DMS53 treated with DMSO at 0.1 percent for 48 hours (cell line): ENCODE data around the gene CDH4.
"Not testable (repeated sequence)": the region's sequence is repeated elsewhere in the genome, so short reads cannot be mapped to it uniquely, and the experiment has no call there.

ENCODE experiments used
- DNase-seq: peaks from one replicate; lab custom pipeline; 2025; ENCODE audit not compliant: unreplicated experiment; lab: John Stamatoyannopoulos, UW

The CDH4 gene

DNA sequence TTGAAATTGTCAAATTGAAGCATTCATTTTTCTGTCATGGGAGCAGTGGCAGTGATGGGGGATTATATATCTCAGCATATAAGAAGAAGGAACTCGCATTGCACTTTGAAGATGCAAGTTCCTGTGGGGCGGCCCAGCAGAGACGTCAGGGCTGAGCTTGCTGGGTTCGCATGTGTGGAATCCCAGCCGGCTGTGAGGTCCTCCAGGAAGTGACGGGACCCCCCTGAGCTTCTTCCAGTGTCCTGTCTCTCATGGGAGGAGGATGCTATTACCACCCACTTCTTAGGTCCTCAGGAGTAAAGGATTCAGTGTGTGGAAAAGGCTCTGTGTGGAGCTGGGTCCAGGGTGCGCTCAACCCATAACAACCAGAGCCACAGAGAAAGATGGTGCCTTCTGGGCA lies 201.2 kb downstream of the CDH4 start:
- DNase-seq = no peak

DNA sequence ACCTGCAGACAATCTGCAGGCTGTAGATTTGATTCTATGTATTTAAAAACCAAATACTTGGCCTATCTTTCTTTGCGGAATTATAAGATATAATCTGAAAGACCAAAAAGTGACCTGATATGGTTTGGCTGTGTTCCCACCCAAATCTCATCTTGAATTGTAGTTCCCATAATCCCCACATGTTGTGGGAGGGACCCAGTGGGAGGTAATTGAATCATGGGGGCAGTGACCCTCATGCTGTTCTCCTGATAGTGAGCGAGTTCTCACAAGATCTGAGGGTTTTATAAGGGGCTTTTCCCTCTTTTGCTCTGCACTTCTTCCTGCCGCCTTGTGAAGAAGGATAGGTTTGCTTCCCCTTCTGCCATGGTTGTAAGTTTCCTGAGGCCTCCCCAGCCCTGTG lies 201.6 kb downstream of the CDH4 start:
- not testable (repeated sequence) for DNase-seq

DNA sequence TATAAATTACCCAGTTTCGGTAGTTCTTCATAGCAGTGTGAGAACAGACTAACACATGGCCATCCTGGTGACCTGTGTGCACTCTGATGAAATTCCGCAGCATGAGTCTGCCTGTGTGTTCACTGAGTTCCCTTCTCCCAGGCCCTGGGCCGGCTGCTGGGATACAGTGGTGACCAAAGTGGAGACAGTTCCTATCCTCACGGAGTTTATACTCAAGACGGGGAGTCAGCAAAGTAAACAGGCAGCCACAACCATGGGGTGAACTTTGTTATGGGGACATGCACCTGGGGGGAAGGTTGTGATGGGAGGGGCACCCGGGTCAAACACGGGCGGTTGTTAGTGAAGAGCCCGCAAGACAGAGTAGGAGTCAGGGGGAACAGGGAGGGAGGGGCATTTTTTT lies 202.0 kb downstream of the CDH4 start:
- no peak for DNase-seq

DNA sequence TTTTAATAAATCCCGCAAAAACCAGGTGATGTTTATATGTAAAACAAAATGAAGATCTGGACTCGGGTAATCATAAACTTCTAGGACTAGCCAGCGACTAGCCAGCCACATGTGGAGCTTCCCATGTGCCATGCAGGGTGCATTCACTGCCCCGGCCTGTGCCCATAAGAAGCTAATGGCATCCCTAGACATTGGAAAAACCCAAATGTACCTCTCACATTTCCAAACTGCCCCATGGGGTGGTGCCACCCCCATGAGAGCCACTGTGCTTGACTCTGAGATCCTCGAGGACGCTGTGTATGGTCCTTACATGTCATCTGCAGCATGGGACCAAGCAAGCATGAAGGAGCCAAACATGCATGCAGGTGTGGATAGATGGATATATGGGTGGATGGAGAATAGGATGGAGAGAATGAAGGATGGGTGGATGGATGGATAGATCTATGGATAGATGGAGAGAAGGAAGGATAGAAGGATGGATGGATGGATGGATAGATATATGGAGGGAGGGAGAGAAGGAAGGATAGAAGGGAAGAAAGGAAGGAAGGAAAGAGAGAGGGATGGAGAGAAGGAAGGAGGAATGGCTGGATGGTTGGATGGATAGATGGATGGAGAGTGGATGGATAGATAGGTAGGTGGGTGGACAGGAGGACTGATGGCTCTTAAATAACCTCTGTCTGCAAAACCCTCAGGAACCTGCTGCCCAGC lies 203.6 kb downstream of the CDH4 start:
- DNase-seq = no peak

DNA sequence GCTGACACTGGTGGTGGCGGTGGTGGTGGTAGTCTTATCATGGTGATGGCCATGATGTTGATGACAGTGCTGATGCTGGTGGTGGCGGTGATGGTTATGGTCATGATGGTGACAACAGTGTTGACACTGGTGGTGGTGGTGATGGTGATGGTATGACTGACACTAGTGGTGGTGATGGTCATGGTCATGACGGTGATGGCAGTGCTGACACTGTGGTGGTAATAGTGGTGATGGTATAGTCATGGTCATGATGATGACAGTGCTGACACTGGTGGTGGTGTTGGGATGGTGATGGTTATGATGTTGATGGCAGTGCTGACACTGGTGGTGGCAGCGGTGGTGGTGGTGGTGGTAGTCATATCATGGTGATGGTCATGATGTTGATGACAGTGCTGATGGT lies 205.7 kb downstream of the CDH4 start:
- no peak for DNase-seq

DNA sequence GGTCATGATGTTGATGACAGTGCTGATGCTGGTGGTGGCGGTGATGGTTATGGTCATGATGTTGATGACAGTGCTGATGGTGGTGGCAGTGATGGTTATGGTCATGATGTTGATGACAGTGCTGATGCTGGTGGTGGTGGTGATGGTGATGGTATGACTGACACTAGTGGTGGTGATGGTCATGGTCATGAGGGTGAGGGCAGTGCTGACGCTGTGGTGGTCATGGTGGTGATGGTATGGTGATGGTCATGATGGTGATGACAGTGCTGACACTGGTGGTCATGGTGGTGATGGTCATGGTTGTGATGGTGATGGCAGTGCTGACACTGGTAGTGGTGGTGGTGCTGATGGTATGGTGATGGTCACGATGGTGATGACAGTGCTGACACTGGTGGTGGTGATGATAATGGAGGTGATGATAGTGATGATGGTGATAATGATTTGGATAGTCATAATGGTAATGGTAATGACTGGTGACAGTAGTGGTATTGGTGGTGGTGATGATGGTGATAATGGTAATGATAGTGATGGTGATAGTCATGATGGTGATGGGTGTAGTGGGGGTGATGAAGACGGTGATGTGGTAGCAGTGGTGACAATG lies 206.2 kb downstream of the CDH4 start:
- DNase-seq = no peak

DNA sequence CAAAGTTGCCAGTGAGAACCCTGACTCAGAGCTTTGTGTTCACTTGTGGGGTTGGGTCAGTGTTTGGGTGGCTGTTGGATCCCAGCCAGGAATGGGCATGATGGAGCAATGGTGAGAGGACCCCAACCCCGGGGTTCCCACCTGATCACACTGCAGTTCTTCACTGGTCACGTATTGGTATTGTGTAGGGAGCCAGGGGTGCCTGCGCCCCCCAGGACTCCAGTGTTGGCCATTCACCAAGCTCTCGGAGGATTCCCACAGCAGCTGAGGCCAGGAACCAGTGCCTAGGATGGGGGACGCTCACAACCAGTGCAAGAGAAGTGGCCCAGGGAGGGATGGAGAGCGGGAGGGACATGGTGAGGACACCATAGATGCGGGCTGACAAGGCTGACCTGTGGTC lies 207.2 kb downstream of the CDH4 start:
- DNase-seq = no peak

DNA sequence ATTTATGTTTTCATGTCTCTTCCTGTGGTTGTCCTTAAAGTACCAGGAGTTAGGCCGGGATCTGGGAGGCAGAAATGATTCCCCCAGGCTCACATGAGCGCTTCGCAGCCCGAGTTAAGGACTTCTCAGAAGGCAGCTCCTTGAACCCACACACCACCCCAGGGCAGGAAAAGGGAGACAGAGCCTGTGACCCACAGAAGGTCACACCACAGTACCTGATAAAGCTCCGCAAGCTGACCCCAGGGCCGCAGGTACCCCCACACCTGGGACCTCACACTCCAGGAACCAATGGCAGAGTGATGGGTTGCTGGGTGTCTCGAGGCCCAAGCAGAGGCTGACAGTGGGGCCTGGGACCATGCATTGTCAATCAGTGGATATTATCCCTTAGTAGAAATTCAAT lies 207.6 kb downstream of the CDH4 start:
- no peak for DNase-seq

DNA sequence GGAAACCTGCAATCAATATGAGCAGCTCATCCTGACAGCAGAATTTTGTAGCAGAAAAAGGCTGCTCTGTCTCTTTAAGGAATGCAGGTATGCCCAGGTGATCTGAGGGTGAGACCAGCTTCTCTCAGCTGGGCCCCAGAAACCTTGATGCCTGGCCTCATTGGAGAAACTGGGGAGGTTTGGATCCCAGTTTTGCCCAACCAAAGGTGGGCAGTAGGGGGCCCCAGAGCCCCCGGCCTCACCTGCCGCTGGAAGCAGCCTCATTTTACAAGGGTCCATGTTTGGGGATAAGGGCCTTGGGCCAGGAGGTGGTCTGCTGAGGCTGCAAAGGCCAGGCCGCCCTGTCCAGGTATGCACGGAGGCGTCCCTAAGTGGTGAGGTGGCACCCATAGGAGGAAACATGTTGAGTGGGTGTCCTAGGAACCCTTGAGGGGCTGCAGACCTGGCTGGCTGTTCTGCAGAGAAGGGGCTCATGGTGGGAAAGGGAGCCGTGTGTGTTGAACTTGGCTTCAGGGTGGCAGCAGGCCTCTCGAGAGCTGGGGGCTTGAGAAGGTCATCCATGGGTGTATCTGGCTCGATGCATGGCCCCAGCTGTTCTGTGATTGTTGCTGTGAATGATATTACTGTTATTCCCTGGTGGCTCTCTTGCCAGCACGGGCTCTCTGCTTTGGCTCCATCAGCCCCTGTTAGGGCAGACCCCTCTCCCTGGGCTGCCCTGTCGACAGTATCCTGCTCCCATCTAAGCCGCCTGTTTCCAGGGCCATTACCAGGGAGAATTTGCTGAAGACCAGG lies 208.4 kb downstream of the CDH4 start:
- DNase-seq = no peak

DNA sequence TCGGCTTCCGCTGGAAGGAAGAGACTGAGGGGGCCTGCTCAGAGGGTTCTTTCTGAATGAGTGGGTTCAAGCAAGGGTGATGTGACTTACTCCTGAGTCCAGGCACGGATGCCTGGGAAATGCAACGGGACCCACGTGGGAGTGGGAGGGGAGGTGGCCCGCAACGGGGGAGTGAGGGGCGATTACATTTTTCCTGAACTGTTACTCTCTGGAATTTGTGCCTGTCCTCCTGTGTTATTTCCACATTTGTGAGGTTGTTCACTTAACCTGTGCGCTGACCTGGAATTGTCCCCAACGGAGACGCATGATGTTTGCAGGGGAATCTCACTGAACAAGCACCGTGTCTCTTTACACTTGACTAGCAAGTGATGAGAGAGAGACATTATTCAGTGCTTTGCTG lies 209.4 kb downstream of the CDH4 start:
- DNase-seq = no peak

DNA sequence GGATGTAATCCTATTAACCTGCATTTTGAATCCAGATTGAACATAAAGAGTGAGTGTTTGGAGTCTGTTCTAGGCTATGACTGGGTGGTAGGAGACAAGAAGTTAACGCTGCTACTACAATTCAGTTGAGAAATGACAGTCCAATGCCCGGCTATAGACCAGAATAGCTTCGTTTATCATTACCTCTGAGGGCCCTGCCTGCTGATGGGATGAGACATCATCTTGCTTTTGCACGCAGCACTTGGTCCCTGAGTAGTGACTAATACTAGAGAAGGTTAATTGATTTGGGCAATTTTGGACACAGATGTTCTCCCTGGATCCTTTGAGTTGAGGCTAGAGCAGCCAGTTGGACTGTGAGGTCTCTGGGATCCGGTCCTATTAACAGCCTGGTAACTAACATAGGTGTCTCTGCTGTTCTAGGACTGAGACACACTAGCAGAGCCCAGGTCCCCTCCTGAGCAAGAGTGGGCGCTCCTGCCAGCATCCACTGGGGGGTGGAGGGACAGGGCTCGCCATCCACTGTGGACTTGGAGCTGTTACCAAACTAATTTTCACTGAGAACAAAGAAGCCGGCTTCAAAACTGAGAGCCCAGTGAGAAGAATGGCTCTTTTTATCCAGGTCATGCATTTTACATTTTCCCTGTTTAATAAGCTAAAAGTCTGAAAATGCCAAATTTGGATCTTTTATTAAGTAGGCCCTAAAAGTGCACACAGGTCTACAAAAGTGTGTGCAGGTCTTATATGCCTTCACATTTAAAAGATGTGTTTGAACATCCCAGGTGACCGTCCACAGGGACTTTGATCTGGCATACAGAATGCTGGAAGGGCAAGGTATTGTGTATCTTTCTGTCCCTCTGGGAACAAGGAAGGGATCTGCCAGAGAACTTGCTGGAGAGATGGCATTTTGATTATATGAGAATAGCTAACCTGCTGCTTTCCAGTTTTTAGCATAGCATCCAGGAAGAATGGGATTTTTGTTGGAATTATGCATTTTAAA lies 212.5 kb downstream of the CDH4 start:
- no peak for DNase-seq

DNA sequence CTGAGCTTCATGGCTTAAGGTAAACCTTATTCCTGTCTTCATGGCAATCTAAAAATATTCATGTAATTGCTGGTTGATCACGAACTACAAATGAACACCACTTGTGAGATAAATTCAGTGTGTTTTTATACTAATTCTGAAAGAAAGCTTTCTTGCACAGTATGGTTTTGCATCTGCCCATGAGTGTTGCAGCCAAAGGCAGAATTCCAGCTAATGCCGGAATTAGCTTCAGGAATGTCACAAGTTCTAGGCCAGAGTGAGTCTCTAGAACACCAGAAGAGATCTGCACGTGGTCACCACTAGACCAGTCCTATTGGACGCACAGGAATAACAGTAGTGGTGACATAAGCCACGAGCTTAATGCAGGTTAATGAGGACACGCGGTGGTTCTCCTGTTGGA lies 223.7 kb downstream of the CDH4 start:
- DNase-seq = no peak

DNA sequence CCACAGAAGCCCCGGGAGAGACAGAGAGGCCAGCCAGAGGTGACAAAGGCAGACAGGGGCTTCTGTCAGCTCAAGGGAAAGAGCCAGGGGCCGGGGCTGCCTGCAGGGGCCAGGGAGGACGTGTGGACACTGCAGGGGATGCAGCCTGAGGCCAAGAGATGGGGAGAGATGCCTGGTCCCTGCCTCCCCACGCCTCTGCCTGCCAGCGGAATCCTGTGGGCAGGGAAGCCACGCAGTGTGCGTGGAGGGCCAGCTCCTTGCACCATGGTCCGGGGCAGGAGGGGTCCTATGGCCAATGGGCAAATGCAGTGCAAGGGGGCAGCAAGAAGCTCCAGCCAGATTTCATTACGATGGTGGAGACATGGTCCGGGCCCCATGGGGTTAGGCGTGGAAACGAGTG lies 224.9 kb downstream of the CDH4 start:
- no peak for DNase-seq

DNA sequence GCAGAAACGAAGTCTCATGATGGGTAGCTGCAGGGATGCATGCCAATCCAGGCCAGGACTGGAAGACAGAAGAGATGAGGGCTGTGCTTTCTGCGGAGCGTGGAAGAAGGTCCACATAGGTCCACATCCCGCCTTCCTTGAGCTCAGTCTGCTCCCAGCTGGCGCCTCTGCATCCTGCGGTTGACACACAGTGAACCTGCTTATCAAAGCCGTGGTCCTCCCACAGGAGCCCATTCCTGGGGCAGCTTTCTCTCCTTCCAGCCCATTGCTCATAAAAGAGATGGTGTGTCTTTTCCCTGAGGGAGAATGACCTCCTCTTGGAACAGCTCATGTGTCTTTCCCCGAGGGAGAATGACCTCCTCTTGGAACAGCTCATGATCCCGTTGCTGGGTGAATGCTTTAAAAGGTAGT lies 225.4 kb downstream of the CDH4 start:
- no peak for DNase-seq

DNA sequence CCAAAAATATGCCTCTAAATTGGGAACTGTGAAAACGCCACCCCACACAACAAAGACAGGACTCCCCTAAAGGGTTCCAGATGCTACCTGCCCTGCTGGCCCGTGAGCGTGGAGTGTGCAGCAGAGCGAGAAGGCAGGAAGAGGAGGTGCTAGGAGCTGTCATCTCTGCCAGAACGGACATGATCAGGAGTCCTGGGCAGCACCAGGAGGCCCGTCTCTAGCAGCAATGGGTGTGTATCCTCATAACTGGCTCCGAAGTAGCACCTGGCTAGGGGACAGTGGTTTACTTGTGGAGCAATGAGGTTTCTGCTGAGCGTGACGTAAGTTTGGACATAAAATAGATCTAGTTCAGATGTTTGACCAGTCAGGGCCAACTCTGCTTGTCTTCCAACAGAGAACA lies 226.0 kb downstream of the CDH4 start:
- DNase-seq = no peak

DNA sequence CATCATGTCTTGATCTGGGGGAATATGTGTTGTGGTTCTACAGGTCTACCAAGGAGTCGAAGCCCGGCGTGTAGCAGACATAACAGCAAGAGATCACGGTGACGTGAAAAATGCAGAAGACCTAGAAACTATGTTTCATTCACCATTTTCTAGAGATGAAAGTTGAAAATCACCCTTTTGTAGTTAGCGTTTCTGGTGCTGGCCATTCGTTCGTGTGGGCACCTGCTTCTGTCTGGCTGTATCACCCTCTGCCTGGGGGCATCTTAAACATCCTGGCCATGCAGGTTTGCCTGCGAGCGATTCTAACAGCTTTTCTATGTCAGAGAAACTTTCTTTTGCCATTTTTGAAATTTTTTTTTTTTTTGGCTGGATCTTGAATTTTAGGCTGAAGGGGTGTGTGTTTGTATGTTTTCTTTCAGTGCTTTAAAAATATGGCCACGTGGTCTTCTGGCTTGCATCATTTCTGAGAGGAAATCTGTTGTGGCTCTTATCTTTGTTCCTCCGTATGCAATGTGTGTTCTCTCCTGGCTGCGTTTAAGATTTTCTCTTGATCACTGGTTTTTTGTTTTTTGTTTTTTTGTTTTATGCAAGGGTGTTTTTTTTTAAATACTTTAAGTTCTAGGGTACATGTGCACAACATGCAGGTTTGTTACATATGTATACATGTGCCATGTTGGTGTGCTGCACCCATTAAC lies 226.7 kb downstream of the CDH4 start:
- no peak for DNase-seq

DNA sequence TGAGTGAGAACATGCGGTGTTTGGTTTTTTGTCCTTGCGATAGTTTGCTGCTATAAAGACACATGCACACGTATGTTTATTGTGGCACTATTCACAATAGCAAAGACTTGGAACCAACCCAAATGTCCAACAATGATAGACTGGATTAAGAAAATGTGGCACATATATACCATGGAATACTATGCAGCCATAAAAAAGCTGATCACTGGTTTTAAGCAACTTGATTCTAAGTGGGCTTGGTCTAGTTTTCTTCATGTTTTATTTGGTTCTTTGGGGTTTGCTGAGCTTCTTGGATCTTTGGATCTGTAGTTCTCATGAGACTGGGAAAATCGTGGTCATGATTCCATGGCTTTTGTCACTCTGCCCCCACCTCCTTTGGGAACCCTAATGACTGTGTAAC lies 227.4 kb downstream of the CDH4 start:
- DNase-seq = not testable (repeated sequence)

DNA sequence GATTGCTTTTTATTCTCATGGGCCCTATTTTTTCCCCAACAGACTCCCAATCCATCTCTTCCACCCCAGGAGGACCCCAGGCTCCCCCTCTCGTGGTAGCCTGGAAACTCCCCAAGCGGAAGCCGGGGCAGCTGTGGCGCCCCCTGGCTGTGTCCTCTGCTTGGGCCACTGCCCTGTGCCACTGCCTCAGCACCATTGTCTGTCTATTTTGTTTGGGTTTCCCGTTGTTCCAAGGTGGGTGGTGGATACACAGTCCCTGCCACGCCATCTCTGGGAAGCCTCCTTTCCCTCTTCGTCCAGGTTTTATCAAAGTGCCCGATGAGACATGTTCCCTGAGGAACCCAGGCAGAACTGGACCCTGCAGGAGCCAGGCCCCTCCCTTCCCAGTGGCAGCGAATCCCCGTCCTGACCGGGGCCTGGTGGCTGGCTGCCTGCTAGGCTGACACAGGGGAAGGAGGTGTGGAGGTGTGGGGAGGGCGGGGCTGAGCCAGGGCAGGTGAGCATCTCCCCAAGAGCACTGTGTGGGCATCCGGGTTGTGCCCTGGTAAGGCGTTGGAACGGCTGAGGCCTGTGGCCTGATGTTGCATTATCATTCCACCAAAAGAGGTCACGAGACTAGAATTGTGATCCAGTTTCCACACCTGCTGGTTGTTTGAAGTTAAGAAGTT lies 228.2 kb downstream of the CDH4 start:
- no peak for DNase-seq

DNA sequence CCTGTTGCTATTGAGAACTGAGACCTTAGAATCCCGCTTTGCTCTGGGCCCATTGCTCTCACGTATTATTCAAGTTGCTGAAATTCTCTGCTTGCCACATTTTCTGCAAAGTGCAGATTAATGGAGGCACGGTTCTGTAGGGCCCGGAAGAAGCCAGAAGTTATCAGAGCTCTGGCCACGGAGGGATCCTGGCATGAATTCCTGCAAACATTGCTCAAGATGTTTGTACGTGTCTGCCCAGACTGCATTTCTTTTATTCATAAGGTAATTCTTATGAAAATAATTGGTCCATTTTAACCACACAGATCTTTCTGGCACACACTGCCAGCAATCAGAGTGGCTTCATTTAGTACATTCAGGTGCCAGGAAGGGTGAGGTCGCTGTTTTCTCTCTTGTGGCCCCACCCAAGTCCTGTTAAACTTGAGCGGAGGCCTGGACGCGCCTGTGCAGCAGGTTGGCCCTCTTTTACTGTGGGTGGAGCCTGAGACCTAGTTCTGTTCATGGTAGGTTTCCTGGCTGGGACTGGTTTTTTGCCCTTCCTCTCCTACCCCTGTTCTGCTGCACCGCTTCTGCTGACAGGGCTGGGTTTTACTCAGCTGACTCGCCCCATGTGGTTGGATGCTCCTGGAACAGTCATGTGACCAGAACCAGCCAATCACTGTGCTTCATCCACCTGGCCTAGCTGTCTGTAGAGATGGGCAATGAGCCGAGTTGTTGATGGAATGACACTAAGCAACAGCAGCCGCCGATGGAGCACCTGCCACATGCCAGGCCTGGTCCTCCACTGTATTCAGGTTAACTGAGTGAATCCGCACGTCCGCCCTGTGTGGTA lies 230.2 kb downstream of the CDH4 start:
- no peak for DNase-seq
